IMR-90 (cell line): ENCODE measurements around the gene SEPTIN2. TPM values are rescaled to one million over a fixed set of nuclear protein-coding genes. Genes with fewer than 3 reads are reported as not detected.

ENCODE experiments used
- ATAC-seq: fragments of 200-7000 bp; cut with Tn5 transposase; 2 replicates; pipeline ENCODE4 v1.9.1; 2020; ENCODE audit warnings: low read depth, mild to moderate bottlenecking, moderate library complexity
- BruUV-seq: library from RNA; stranded (reverse); fragments of 400-500 nt; replicated peaks from 2 replicates; lab custom pipeline; 2021; lab: Mats Ljungman, UMichigan
- CTCF ChIA-PET: fragments of 300-600 bp; formaldehyde crosslinking; extraction: SDS; loops from one replicate; lab custom pipeline; 2021; ENCODE audit warnings: antibody characterized with exemption; lab: Yijun Ruan, JAX
- POLR2A ChIA-PET: fragments of 300-600 bp; sonication (Branson Sonifier 250); formaldehyde crosslinking; loops from one replicate; lab custom pipeline; 2022; ENCODE audit warnings: antibody characterized with exemption; ENCODE audit not compliant: unreplicated experiment; lab: Charles Lee
- DNase-seq: peaks from one replicate; pipeline ENCODE4 v3.0.0; 2013
- H2AFZ ChIP-seq: replicated peaks from 2 replicates; pipeline ENCODE3; 2013; ENCODE audit warnings: low read length, mild to moderate bottlenecking; ENCODE audit not compliant: poor library complexity
- H2AK5ac ChIP-seq: 2 replicates; pipeline ENCODE4 v1.6.1; 2013; ENCODE audit warnings: low read depth, low read length, inconsistent platforms
- H2AK9ac ChIP-seq: replicated peaks from 2 replicates; pipeline ENCODE3; 2013; ENCODE audit warnings: mild to moderate bottlenecking, low read depth, low read length, moderate library complexity; ENCODE audit not compliant: poor library complexity
- H2BK120ac ChIP-seq: 2 replicates; pipeline ENCODE4 v1.6.1; 2013; ENCODE audit warnings: low read depth, low read length, inconsistent platforms
- H2BK15ac ChIP-seq: 3 replicates; pipeline ENCODE4 v1.6.1; 2013; ENCODE audit warnings: low read depth, low read length, inconsistent platforms
- H2BK20ac ChIP-seq: 2 replicates; pipeline ENCODE4 v1.6.1; 2013; ENCODE audit warnings: low read depth, mild to moderate bottlenecking, inconsistent platforms, low read length, moderate library complexity
- H2BK5ac ChIP-seq: 2 replicates; pipeline ENCODE4 v1.6.1; 2013; ENCODE audit warnings: mild to moderate bottlenecking, low read depth, low read length, inconsistent platforms; ENCODE audit not compliant: poor library complexity, severe bottlenecking
- H3K14ac ChIP-seq: replicated peaks from 2 replicates; pipeline ENCODE4 v1.6.1; 2013; ENCODE audit warnings: low read depth, low read length, inconsistent platforms
- H3K18ac ChIP-seq: 2 replicates; pipeline ENCODE4 v1.6.1; 2013; ENCODE audit warnings: low read depth, low read length, control low read depth
- H3K23ac ChIP-seq: 2 replicates; pipeline ENCODE4 v1.6.1; 2013; ENCODE audit warnings: low read depth, low read length, inconsistent platforms
- H3K27ac ChIP-seq: 2 replicates; pipeline ENCODE4 v1.5.1; 2013; ENCODE audit warnings: mild to moderate bottlenecking, control low read depth, low read length; ENCODE audit not compliant: insufficient read depth
- H3K27me3 ChIP-seq: 2 replicates; pipeline ENCODE4 v1.6.1; 2013; ENCODE audit warnings: low read length; ENCODE audit not compliant: control insufficient read depth, insufficient read depth
- H3K36me3 ChIP-seq: 2 replicates; pipeline ENCODE4 v1.6.1; 2013; ENCODE audit warnings: low read length, mixed read lengths; ENCODE audit not compliant: control insufficient read depth, insufficient read depth
- H3K4ac ChIP-seq: 2 replicates; pipeline ENCODE4 v1.6.1; 2013; ENCODE audit warnings: low read depth, low read length, inconsistent platforms
- H3K4me1 ChIP-seq: 2 replicates; pipeline ENCODE4 v1.6.1; 2013; ENCODE audit warnings: low read length, mixed read lengths; ENCODE audit not compliant: control insufficient read depth, insufficient read depth
- H3K4me2 ChIP-seq: 2 replicates; pipeline ENCODE4 v1.6.1; 2013; ENCODE audit warnings: low read depth, mild to moderate bottlenecking, control low read depth, low read length, moderate library complexity
- H3K4me3 ChIP-seq: 2 replicates; pipeline ENCODE4 v1.5.1; 2013; ENCODE audit warnings: low read depth, mild to moderate bottlenecking, control low read depth, low read length, moderate library complexity; ENCODE audit not compliant: insufficient read depth
- H3K56ac ChIP-seq: 2 replicates; pipeline ENCODE4 v1.6.1; 2013; ENCODE audit warnings: low read length, inconsistent platforms; ENCODE audit not compliant: insufficient read depth; ENCODE audit errors: extremely low read depth
- H3K79me1 ChIP-seq, 2 experiments: 2 replicates each; pipeline ENCODE4 v1.6.1; 2013; ENCODE audit warnings: low read length in 2 of 2, inconsistent platforms in 1 of 2, low read depth in 1 of 2
- H3K9ac ChIP-seq: 2 replicates; pipeline ENCODE4 v1.6.1; 2013; ENCODE audit warnings: low read depth, low read length, control low read depth
- H3K9me1 ChIP-seq: 2 replicates; pipeline ENCODE4 v1.6.1; 2013; ENCODE audit warnings: low read length, inconsistent platforms; ENCODE audit not compliant: insufficient read depth
- H3K9me3 ChIP-seq: 2 replicates; pipeline ENCODE4 v1.6.1; 2013; ENCODE audit warnings: low read length; ENCODE audit not compliant: control insufficient read depth, insufficient read depth
- H4K20me1 ChIP-seq: 2 replicates; pipeline ENCODE4 v1.6.1; 2013; ENCODE audit warnings: low read length, inconsistent platforms; ENCODE audit not compliant: insufficient read depth
- H4K5ac ChIP-seq: 2 replicates; pipeline ENCODE4 v1.6.1; 2013; ENCODE audit warnings: mild to moderate bottlenecking, low read depth, low read length, control low read depth
- H4K8ac ChIP-seq, 2 experiments: 2 replicates each; pipeline ENCODE4 v1.6.1; 2013; ENCODE audit warnings: low read depth in 2 of 2, low read length in 2 of 2, control low read depth in 1 of 2, inconsistent platforms in 1 of 2
- H4K91ac ChIP-seq: 2 replicates; pipeline ENCODE4 v1.6.1; 2013; ENCODE audit warnings: low read depth, low read length, inconsistent platforms; ENCODE audit not compliant: insufficient read depth
- BHLHE40 ChIP-seq: fragments of 150-350 bp; IDR thresholded peaks from 2 replicates; pipeline ENCODE4 v1.6.1; 2016; ENCODE audit warnings: mild to moderate bottlenecking, low read depth, low read length
- CEBPB ChIP-seq: IDR thresholded peaks from 2 replicates; pipeline ENCODE4 v1.6.1; 2012; ENCODE audit warnings: low read depth, low read length, improper control_type of control experiment
- CTCF ChIP-seq: conservative IDR thresholded peaks from 2 replicates; pipeline ENCODE4 v1.5.1; 2012; ENCODE audit warnings: mild to moderate bottlenecking, low read depth, low read length, improper control_type of control experiment
- ELK1 ChIP-seq: fragments of 150-350 bp; IDR thresholded peaks from 2 replicates; pipeline ENCODE4 v1.6.1; 2016; ENCODE audit warnings: low read depth, mild to moderate bottlenecking, low read length, moderate library complexity, borderline replicate concordance
- FOS ChIP-seq: fragments of 150-350 bp; IDR thresholded peaks from 2 replicates; pipeline ENCODE4 v1.6.1; 2016; ENCODE audit warnings: low read depth, low read length
- MAFK ChIP-seq: IDR thresholded peaks from 2 replicates; pipeline ENCODE4 v1.6.1; 2012; ENCODE audit warnings: low read depth, low read length, improper control_type of control experiment
- MAZ ChIP-seq: IDR thresholded peaks from 2 replicates; pipeline ENCODE4 v1.6.1; 2012; ENCODE audit warnings: low read depth, mild to moderate bottlenecking, low read length, improper control_type of control experiment, moderate library complexity, borderline replicate concordance
- NFE2L2 ChIP-seq: fragments of 150-350 bp; IDR thresholded peaks from 2 replicates; pipeline ENCODE4 v1.6.1; 2016; ENCODE audit warnings: low read depth, mild to moderate bottlenecking, low read length
- POLR2A ChIP-seq: IDR thresholded peaks from 2 replicates; pipeline ENCODE4 v1.6.1; 2012; ENCODE audit warnings: mild to moderate bottlenecking, low read depth, low read length
- RAD21 ChIP-seq: IDR thresholded peaks from 2 replicates; pipeline ENCODE4 v1.6.1; 2012; ENCODE audit warnings: low read length, improper control_type of control experiment
- RFX5 ChIP-seq: IDR thresholded peaks from 2 replicates; pipeline ENCODE4 v1.8.0; 2012; ENCODE audit warnings: low read depth, mild to moderate bottlenecking, low read length, moderate library complexity
- SMC3 ChIP-seq: fragments of 150-350 bp; IDR thresholded peaks from 2 replicates; pipeline ENCODE4 v1.6.1; 2016; ENCODE audit warnings: low read depth, mild to moderate bottlenecking, antibody characterized with exemption, low read length, moderate library complexity
- USF2 ChIP-seq: fragments of 150-350 bp; IDR thresholded peaks from 2 replicates; pipeline ENCODE4 v1.6.1; 2017; ENCODE audit warnings: mild to moderate bottlenecking, antibody characterized with exemption, low read length, low read depth
- WGBS, 2 experiments: methylation state at CpG; one replicate each; pipeline versions ENCODE4 v1.1.5 to v1.1.7; 2013; ENCODE audit warnings: missing lambda C conversion rate in 2 of 2; ENCODE audit not compliant: insufficient read length in 1 of 2; ENCODE audit errors: extremely low coverage in 2 of 2; 5-methylcytosine and 5-hydroxymethylcytosine counted together
- dilution Hi-C: fragments of 300-500 bp; cut with HindIII; formaldehyde crosslinking; loops from one replicate; pipeline ENCODE4 v1.14.3; 2018; ENCODE audit warnings: low sequenced_read_pairs; ENCODE audit not compliant: unreplicated experiment
- in situ Hi-C: fragments of 300-500 bp; cut with MboI; formaldehyde crosslinking; loops from 3 replicates; pipeline ENCODE4 v1.14.3; 2019; ENCODE audit warnings: low sequenced_read_pairs, inconsistent platforms, mixed read lengths
- intact Hi-C: fragments of 100-400 bp; cut with micrococcal nuclease; formaldehyde crosslinking; loops from 2 replicates; pipeline ENCODE4 v1.10.0; 2022
- polyA plus RNA-seq, 3 experiments: library from polyadenylated mRNA; depleted of rRNA; stranded (reverse); fragments of >200 nt; gene quantifications; 2 replicates each; pipeline ENCODE4 v1.2.3, GENCODE V29; 2012; ENCODE audit warnings: low replicate concordance in 1 of 3
- total RNA-seq: library from RNA; depleted of rRNA; stranded (reverse); fragments of >200 nt; gene quantifications from 2 replicates; pipeline ENCODE4 v1.2.3, GENCODE V29; 2012

SEPTIN2 gene
- total and polyA plus RNA-seq, 2 of the 4 experiments (the other 2 are of a cell fraction) = 420 to 504 TPM

GRCh38 chr2:241381872-241382271 lies 66.1 kb downstream of the SEPTIN2 start:
- intact Hi-C loops = no loop called here
- H4K5ac ChIP-seq = no peak overlapping the region
- H2BK120ac ChIP-seq = no peak overlapping the region
- peaks cover 18% of the 10 kb centered on the region; the same call in 1 of the 2 replicates for H4K20me1 ChIP-seq
- 90% methylated on average over 2 of the region's 4 CpGs; no CpG with 5 or more reads in 1 of the 2 experiments for WGBS, 2 experiments
- in situ Hi-C loops = no loop called here
- H3K79me1 ChIP-seq = peaks cover 31 to 64% of the 10 kb centered on the region in 2 experiments
- ATAC-seq (no peak), DNase-seq (no peak)
- no peak overlapping the region for H2BK5ac ChIP-seq
- peaks cover 23% of the 10 kb centered on the region for H3K9me1 ChIP-seq
- no peak overlapping the region for H2AK9ac ChIP-seq
- H3K4me3 ChIP-seq = no peak overlapping the region
- no peak overlapping the region for H2BK15ac ChIP-seq
- no peak overlapping the region for H3K27ac ChIP-seq
- dilution Hi-C loops = no loop called here
- no peak overlapping the region for H2AFZ ChIP-seq
- no peak overlapping the region for H4K91ac ChIP-seq
- no peak overlapping the region for H3K4ac ChIP-seq
- TF ChIP-seq RAD21 (no peak), BHLHE40 (no peak), MAFK (no peak), FOS (no peak), USF2 (no peak), POLR2A (no peak), SMC3 (no peak), CTCF (no peak), NFE2L2 (no peak), RFX5 (no peak), ELK1 (no peak), MAZ (no peak), CEBPB (no peak)
- ChIA-PET CTCF (no interaction called here), POLR2A (no interaction called here)
- peaks cover 19% of the 10 kb centered on the region for H3K4me1 ChIP-seq
- H3K36me3 ChIP-seq = peaks cover 4% of the 10 kb centered on the region; the same call in 1 of the 2 replicates
- BruUV-seq = no TSS peak
- no peaks in the 10 kb centered on the region for H3K9me3 ChIP-seq
- no peak overlapping the region for H3K23ac ChIP-seq
- H2BK20ac ChIP-seq = no peak overlapping the region
- no peaks in the 10 kb centered on the region for H3K27me3 ChIP-seq
- no peak overlapping the region for H3K9ac ChIP-seq
- no peak overlapping the region for H3K18ac ChIP-seq
- H3K14ac ChIP-seq = no peak overlapping the region
- no peak overlapping the region for H3K4me2 ChIP-seq
- H4K8ac ChIP-seq = no peak overlapping the region
- H3K56ac ChIP-seq = no peak overlapping the region
- H2AK5ac ChIP-seq = no peak overlapping the region
